ENCODE data around the gene GPRC5C.

Gene GPRC5C, protein sequence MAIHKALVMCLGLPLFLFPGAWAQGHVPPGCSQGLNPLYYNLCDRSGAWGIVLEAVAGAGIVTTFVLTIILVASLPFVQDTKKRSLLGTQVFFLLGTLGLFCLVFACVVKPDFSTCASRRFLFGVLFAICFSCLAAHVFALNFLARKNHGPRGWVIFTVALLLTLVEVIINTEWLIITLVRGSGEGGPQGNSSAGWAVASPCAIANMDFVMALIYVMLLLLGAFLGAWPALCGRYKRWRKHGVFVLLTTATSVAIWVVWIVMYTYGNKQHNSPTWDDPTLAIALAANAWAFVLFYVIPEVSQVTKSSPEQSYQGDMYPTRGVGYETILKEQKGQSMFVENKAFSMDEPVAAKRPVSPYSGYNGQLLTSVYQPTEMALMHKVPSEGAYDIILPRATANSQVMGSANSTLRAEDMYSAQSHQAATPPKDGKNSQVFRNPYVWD

DNA sequence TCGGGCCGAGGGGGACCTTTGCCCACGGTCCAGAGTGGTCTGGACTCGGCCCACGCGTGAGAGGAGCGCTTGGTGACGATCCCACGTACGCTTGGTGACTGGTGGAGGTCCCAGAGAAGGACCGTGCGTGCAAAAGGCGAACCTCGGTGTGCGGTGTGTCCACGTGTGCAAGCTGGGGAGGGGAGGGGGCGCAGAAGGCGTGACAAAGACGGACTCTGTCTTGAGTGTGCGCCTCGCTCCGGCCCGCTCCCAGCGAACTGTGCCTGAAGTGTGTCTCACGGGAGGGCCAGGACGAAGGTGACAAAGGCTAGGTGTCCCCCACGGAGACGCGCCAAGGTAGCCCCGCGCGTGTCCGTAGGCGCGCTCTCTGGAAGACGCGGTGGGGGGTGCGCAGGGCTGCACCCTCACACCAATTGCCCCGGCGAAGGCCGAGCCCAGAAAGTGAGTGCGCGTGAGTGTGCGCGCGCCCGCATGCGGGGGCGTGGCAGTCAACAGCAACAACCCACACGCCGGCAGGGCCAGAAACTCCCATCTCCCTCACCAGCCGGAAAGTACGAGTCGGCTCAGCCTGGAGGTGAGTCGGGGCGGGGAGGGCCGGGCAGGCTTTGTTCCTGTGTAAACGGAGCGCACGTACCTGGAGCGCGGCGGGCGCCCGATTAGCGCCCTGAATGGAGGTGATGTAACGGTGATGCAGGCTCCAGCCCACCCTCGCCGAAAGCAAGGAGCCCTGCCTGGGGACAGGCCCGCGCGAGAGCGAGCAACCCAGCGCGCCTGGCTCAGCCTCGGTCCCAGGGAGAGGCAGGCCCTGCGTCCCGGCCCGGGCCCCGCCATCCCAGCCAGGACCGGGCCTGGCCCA lies at the start of gene GPRC5C:
Gene GPRC5C (plus strand): TSS at position 521 of the 856 bp plus-strand sequence. CDS start 7,689 bp downstream, outside the sequence.
- peak in 10 of 14 donors; percentile 23 to 89 (median 51) for DNase-seq

DNA sequence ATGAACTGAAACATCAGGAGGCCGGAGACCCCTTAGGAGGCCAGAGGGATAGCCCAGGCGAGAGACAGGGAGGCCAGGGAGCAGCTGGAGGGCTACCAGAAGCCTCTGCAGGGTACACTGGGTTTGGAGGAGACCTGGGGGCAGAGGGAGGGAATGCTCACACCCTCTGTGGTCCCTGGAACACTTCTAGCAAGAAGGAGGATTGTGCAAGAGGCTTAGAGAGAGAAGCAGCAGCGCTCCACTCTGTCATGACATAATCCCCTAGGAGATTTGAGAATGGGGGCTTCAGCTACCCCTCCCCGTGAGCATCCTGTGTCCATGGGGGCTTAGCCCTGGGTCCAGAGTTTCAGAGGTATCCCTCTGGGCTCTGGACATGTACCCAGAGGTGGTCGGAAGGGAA lies 48.7 kb upstream of the GPRC5C start:
- no peak for DNase-seq

DNA sequence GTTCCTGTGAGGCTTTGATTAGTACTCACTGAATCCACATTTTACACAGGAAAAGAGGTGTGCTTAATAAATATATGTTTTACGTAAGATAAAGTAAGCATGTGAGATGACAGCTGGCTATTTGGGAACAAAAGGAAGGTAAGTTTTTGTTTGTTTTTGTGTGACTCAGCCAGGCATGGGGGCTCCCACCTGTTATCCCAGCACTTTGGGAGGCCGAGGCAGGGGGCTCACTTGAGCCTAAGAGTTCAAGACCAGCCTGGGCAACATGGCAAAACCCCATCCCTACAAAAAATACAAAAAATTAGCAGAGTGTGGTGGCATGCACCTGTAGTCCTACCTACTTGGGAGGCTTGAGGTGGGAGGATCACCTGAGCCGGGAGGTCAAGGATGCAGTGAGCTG lies 46.7 kb upstream of the GPRC5C start:
- no peak for DNase-seq

DNA sequence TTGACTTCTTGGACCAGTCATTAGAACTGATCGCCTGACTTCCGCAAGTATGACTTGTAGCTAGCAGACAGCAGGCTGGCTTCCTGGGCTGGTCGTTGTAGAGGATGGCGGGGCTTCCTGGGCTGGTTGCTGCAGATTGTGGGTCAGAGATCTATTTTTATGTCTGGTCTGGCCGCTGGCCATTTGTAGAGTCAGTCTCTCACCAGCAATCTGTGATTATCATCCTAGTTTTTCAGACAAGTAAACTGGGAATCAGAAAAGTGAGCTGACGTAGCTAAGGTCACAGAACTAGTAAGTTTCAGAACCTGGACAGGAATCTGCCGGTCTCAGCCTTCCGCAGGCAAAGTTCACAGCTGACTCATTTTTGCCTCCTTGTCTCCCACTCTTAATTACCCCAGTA lies 45.5 kb upstream of the GPRC5C start:
- DNase-seq: peak in 1 of 14 donors; percentile 91

DNA sequence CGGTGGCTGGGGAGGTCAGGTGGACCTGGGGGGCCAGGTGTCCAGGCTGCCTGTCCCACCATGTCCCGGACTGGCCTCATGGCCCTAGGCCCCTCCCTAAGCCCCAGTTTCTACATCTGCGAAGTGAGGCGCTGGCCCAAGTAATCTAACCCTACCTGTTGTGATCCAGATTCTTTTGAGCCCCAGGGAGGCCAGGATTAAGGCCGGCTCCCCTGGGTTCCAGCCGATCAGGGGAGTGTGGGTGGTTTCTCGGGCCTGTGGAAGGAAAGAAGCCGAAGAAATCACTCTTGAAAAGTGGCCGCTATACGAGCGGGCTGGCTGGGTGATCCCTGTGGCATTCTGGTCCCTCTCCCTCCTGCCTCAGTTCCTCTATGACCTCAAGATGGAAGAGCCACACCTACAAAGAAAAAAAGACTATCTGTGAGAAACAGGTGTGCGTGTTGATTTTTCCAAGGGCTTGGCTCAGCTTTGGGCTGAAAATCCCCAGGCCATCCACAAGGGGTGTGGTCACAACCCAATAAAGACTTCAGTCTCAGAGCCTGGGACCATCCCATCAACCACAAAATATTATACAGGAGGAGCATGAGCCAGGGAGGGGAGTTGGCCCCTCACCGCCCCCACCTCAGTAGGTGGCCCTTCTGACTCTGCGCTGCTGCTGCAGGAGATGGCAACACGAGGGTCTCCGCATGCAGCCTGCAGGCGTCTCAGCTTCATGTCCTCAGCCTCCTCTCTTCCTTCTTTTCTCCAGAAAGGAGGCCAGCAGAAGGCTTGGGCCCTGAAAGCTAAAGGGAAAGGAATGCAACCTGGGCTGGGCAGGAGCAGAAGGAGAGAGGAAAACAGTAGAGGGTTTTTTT lies 44.3 kb upstream of the GPRC5C start:
- DNase-seq: no peak

DNA sequence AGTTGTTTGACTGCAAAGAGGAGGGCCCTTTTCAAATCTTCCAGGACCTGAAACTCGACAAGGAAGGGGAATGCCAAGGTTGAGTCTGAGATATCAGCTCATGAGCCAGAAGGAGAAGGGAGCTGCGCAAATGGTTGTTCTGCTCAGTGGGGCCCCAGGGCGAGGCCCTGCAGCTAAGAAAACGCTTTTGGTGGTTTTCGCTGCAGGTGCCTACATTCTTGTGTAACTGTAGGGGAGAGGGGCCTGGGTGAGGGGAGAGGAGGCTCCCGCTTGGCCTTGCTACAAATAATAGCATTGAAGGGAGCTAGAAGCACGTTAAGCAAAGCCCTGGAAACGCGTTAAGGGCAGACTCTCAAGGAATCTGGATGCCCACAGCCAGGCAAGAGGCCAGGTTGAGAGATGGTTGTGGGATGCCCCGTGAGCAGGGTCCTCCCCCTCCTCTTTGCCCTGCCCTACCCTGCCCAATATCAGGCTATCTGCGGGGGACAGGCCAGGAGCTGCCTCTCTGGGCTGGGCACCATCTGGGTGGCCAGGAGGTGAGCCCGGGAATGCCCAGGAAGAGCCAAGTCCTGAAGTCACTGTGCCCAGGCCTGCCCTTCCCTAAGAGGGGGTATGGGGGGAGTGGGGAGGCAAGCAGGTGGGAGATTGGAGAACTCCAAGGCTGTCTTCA lies 42.7 kb upstream of the GPRC5C start:
- DNase-seq: peak in 1 of 14 donors; percentile 76

DNA sequence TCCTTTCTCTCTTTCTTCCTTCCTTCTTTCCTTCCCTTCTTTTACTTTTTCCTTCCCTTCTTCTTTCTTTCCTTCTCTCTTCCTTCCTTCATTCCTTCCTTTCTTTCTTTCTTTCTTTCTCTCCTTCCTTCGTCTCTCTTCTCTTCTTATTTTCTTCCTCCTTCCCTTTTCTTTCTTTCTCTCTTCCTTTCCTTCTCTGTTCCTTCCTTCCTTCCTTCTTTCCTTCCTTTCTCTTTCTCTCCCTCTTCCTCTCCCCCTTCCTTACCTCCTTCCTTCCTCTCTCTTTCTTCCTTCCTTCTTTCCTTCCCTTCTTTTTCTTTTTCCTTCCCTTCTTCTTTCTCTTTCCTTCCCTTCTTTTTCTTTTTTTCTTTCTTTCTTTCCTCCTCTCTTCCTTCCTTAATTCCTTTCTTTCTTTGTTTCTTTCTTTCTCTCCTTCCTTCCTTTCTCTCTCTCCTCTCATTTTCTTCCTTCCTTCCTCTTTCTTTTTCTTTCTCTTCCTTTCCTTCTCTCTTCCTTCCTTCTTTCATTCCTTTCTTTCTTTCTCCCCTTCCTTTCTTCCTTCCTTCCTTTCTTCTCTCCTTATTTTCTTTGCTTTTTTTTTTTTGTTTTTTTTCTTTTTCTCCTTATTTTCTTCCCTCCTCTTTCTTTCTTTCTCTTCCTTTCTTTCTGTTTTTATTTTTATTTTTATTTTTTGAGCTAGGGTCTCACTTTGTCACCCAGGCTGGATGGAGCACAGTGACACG lies 41.8 kb upstream of the GPRC5C start:
- DNase-seq: no peak

DNA sequence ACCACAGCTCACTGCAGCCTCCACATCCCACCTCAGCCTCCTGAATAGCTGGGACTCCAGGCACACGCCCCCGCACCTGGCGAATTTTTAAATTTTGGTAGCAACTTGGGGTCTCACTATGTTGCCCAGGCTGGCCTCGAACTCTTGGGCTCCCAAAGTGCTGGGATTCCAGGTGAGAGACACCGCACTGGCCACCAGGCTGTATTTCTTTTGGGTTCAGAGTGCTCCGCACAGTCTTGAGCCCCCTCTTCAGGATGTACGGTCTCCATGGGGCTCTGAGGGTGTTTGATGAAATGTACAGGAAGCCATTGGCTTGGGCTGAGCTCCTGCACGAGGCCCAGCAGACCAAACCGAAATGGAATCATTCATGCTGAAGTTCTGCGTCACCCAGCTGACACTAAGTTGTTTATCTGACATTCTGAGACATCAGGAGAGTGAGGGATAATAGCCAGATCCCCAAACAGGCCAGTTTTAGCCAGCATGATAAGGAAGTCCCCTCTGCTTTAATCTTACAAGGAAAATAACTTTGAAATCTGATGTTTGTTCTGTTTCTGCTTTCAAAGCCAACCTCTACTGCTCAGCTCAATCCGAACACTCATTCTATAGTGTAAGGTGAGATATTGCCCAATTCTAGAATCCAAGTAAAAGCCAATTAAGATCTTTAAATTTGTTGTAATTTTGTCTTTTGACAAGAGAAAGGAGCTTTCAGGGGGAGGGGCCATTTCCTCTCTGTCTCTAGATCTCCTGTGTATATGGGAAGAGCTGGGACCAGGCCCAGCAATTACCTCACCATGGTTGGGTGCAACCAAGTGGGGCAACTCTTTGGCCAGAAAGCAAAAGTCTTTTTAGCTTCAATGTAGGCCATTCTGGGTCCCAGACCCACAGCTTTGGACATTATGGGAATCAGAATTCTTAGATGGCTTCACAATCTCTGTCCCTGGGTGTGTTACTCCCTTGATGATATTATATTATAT lies 40.9 kb upstream of the GPRC5C start:
- DNase-seq: peak in 1 of 14 donors; percentile 41

DNA sequence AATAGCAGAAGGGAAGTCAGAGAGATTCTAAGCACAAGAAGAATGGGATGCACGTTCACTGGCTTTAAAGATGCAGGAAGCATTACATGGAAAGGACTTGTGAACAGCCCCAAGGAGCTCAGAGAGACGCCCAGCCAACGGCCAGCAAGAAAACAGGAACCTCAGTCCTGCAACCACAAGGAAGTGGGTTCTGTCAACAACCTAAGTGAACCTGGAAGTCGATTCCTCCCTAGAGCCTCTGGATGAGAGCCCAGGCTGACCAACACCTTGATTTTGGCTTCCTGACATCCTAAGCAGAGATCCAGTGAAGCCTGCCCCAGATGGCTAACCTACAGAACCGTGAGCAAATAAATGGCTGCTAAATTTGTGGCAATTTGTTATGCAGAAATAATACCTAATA lies 40.1 kb upstream of the GPRC5C start:
- DNase-seq: peak in 1 of 14 donors; percentile 62

DNA sequence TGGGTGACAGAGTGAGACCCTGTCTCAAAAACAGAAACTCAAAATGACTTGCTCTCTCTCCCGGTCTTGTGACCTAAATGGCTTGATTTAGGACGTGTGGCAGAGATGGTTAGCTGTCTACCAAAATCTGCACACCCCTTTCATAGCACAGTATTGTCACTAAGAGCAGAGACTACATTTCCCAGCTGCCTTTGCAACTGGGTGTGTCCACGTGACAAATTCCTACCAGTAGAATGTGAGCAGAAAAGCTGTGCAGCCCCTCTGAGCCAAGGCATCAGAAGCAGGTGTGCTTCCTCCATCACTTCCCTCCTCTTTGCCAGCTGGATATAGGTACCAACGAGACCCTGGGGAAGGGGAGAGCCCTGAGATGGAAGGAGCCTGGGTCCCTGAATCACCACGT lies 39.0 kb upstream of the GPRC5C start:
- peak in 1 of 14 donors; percentile 75 for DNase-seq

DNA sequence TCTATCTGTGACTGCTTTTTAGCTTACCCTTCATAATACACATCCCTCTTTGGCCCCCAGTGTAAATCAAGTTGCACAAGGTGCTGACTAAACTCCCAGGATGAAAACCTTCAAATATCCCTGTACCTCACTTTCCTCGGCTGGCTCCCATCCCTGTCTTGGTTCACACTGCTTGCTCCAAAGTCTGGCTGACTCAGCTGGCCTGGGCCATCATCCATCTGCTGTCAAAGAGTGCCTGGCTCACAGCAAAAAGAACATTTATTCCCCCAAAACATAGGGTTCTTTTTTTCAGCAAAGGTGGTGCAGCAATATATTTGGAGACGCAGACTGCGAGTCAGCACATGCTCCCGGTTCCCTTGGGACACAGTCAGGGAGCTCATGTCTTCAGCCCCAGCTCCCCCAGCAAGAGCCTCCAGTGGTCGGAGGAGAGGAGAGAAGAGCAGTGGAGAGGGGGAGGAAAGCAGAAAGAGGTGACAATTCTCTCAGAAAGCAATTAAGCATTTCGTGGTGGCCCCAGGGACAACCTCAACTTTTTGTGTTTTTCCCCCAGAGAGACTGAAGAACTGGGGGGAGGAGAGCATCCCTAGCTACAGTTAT lies 38.4 kb upstream of the GPRC5C start:
- peak in 4 of 14 donors; percentile 12 to 89 (median 42) for DNase-seq

DNA sequence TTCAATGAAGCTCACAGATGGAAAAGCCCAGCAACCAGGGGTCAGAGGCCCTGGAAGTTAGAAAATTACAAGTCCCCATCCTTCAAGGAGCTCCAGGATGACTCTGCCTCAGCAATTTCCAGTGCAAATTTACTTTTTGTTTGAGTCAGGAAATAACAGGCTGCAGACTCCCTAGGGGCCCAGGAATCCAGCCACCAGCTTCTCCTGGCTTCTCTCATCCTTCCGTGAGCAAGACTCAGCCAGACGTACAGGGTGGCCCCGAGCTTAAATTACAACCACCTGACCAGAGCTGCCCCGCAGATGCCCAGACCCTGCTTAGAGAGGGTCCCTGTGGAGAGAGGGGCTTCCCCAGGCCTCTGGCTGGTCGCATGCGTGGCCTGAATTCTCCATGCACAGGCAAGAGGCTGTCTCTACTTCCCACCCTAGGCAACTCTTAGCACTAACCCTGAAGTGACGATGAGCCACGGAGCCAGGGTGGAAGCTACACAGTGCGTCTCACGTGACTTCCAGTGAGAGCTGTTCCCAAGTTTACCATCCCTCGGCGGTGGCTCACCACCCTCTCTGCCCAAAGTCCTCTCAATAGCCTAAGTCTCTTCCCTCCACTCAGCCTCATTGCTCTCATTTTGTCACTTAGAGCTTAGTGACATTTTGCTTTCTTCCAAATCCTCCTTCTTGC lies 37.5 kb upstream of the GPRC5C start:
- DNase-seq: no peak

DNA sequence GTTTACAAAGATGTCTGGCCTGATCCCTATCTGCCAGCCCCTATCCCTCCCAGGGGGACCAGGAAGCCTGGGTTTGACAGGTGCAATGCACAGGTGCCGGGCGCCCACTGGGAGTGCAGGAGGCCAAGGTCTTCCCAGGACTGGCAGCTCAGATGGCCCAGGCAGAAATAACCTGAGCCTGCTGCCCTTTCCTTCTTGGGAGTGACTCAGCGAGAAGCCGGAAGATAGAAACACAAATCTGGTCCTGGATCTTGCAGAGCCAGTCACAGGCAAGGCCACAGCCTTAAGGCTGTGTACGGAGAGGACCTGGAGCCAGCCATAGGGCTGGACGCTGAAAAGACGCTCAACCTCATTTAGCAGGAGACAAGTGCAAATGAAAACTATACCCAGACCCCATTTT lies 36.9 kb upstream of the GPRC5C start:
- peak in 1 of 14 donors; percentile 95 for DNase-seq

DNA sequence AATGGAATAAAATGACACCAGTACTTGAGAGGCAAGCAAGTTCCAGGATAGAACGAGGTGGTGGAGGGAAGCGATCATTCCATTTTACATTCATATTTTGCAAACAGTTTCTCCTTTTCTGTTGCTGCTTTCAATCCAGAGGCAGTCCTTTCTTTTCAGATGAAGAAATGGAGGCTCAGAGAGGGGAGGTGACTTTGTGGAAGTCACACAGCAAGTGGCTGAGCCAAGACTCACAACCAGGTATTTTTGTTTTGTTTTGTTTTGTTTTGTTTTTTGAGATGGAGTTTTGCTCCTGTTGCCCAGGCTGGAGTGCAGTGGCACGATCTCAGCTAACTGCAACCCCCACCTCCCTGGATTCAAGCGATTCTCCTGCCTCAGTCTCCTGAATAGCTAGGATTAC lies 35.3 kb upstream of the GPRC5C start:
- no peak for DNase-seq

DNA sequence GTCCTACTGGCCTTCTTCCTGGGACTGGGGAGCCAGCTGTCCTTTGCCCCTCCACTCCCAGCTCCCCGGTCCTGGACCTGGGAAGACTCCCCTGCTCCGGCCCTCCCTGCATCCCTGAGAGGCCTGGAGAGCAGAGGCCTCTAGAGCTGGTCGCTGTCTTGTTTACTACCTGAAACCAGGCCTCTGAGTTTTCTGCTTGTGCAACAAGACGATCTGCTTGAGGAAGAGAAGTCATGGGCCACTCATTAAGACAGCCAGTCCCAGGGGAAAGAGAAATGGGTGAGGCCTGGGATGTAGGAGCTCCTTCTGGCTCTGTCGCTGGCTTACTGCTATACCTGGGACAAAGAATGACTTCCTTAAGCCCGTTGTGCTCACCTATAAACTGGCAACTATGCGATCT lies 29.8 kb upstream of the GPRC5C start:
- DNase-seq: no peak

DNA sequence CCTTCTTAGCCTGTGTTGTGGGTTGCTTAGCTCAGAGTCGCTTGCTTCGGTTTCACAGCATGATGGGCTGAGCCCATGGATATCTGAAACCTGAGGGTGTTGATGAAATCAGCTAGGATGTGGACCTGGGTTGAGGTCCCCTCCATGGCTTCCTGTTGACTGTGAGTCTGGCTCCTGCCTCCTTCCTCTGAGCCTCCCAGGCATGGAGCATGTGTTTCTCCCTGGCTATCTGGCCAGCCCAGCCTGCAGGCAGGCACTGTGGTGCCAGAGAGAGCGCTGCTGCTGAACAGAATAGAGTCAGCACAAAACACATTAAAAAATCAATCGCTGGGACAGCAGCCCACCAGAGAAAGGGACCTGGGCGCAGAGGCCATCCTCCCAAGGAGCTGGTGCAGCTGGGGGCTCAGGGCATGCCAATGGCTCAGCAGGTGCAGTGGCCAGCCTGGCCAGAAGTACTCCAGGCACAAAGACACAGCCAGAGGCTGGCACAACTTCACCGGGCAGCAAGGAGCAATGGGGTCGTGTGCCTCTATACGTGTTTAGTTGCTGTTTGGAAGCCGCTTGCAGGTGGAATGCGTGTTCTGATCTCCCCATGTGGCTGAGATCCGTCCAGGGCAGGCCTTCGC lies 28.3 kb upstream of the GPRC5C start:
- peak in 1 of 14 donors; percentile 81 for DNase-seq

DNA sequence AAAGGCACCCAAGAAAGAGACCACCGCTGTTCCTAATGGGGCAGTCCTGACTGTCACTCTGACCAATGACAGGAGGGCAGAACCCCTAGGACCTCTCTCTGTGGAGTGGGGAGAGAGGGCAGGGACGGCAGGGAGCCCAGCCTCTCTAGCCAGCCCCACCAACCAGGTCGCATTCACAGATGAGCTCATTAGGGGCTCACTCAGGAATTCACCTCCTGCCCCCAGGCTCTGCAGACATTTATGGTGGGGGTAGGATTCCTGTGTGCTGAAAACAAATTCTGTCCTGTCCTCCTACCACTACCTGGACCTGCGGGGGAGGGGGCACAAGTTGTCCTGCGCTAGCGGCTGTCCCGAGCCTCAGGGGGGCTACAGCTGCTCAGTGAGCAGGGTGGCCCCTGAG lies 27.7 kb upstream of the GPRC5C start:
- DNase-seq: no peak

DNA sequence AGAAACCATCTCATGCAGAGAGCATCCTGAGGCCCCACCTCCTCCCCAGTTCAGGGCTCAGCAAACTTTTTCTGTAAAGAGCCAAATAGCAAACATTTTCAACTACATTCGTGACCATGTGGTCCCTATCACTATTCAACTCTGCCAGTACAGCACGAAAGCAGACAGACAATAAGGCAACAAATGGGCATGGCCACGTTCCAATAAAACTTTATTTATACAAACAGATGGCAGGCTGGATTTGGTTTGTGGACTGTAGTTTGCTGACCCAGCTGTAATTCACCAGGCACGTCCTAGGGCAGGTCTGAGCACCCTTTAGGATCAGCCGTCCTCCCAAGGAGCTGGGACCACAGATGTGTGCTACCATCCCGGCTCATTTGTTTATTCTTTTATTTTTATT lies 27.1 kb upstream of the GPRC5C start:
- no peak for DNase-seq
